WTC11 (cell line): ENCODE data around the gene DDR2. TPM values are rescaled to one million over a fixed set of nuclear protein-coding genes. Genes with fewer than 3 reads are reported as not detected.

Experiments
- ATAC-seq: fragments of 200-7000 bp; cut with Tn5 transposase; 2 replicates; pipeline ENCODE4 v1.10.0; 2021; ENCODE audit warnings: mild to moderate bottlenecking, moderate library complexity
- CTCF ChIA-PET: fragments of 300-600 bp; sonication (Branson Sonifier 250); formaldehyde crosslinking; loops from one replicate; lab custom pipeline; 2021; ENCODE audit warnings: antibody characterized with exemption; lab: Charles Lee
- POLR2A ChIA-PET: fragments of 350-600 bp; sonication (Branson Sonifier 250); formaldehyde crosslinking; loops from one replicate; lab custom pipeline; 2021; ENCODE audit warnings: antibody characterized with exemption; lab: Charles Lee
- DNase-seq: peaks from one replicate; pipeline ENCODE4 v3.0.0; 2021; ENCODE audit warnings: low spot score
- H3K27ac Mint-ChIP-seq: 2 replicates; pipeline ENCODE4 v1.8.0; 2021; ENCODE audit warnings: mixed read lengths
- H3K27me3 Mint-ChIP-seq: 2 replicates; pipeline ENCODE4 v1.8.0; 2021; ENCODE audit warnings: low read depth, mild to moderate bottlenecking, moderate library complexity, mixed read lengths
- H3K36me3 Mint-ChIP-seq: 2 replicates; pipeline ENCODE4 v1.8.0; 2021; ENCODE audit warnings: mixed read lengths
- H3K4me1 Mint-ChIP-seq: 2 replicates; pipeline ENCODE4 v1.8.0; 2022; ENCODE audit warnings: mixed read lengths
- H3K4me3 Mint-ChIP-seq: 2 replicates; pipeline ENCODE4 v1.8.0; 2021; ENCODE audit warnings: mild to moderate bottlenecking, moderate library complexity, mixed read lengths
- H3K9me3 Mint-ChIP-seq: 2 replicates; pipeline ENCODE4 v1.8.0; 2021; ENCODE audit warnings: mixed read lengths
- AR ChIP-seq: fragments of 250-450 bp; sonication (Bioruptor Pico); IDR thresholded peaks from 2 replicates; pipeline ENCODE4 v1.9.0; 2021; ENCODE audit warnings: mild to moderate bottlenecking
- CREM ChIP-seq: sonication (generic); formaldehyde crosslinking; IDR thresholded peaks from 2 replicates; pipeline ENCODE4 v1.8.1; 2022; ENCODE audit warnings: mild to moderate bottlenecking, missing genetic modification reagents, moderate library complexity
- CTCF ChIP-seq: fragments of 200-600 bp; IDR thresholded peaks from 2 replicates; pipeline ENCODE4 v1.8.0; 2022; ENCODE audit warnings: antibody characterized with exemption
- E2F1 ChIP-seq: sonication (generic); formaldehyde crosslinking; IDR thresholded peaks from 2 replicates; pipeline ENCODE4 v1.8.0; 2022; ENCODE audit warnings: mild to moderate bottlenecking, missing genetic modification reagents
- NFATC4 ChIP-seq: fragments of 250-450 bp; sonication (Bioruptor Pico); IDR thresholded peaks from 2 replicates; pipeline ENCODE4 v1.9.0; 2021; ENCODE audit warnings: mild to moderate bottlenecking
- NFYB ChIP-seq: sonication (generic); formaldehyde crosslinking; conservative IDR thresholded peaks from 2 replicates; pipeline ENCODE4 v1.8.0; 2022; ENCODE audit warnings: low read depth, missing genetic modification reagents
- NR3C1 ChIP-seq: sonication (generic); formaldehyde crosslinking; conservative IDR thresholded peaks from 2 replicates; pipeline ENCODE4 v1.8.1; 2023; ENCODE audit warnings: low read depth, mild to moderate bottlenecking, missing genetic modification reagents
- PRDM15 ChIP-seq: sonication (generic); formaldehyde crosslinking; IDR thresholded peaks from 2 replicates; pipeline ENCODE4 v1.8.0; 2022; ENCODE audit warnings: missing genetic modification reagents
- ZNF138 ChIP-seq: sonication (generic); formaldehyde crosslinking; conservative IDR thresholded peaks from 2 replicates; pipeline ENCODE4 v1.8.1; 2022; ENCODE audit warnings: mild to moderate bottlenecking, moderate library complexity, missing genetic modification reagents
- ZNF281 ChIP-seq: sonication (generic); formaldehyde crosslinking; IDR thresholded peaks from 2 replicates; pipeline ENCODE4 v1.8.0; 2023; ENCODE audit warnings: mild to moderate bottlenecking, missing genetic modification reagents
- ZNF425 ChIP-seq: fragments of 250-450 bp; sonication (Bioruptor Pico); conservative IDR thresholded peaks from 2 replicates; pipeline ENCODE4 v1.9.0; 2021; ENCODE audit warnings: mild to moderate bottlenecking
- ZNF512 ChIP-seq: sonication (generic); formaldehyde crosslinking; IDR thresholded peaks from 2 replicates; pipeline ENCODE4 v1.8.1; 2022; ENCODE audit warnings: missing genetic modification reagents, borderline replicate concordance
- ZNF671 ChIP-seq: fragments of 250-450 bp; sonication (Bioruptor Pico); IDR thresholded peaks from 2 replicates; pipeline ENCODE4 v1.8.0; 2021; ENCODE audit warnings: mild to moderate bottlenecking
- total RNA-seq: library from RNA; stranded (reverse); gene quantifications from 3 replicates; pipeline ENCODE4 v1.2.3, GENCODE V29; 2021

The DDR2 gene
- total RNA-seq, 1 experiment from 2014 or later: 0.85 TPM

GRCh38 chr1:162688521-162688920 is 56.3 kb downstream of the DDR2 start:
- peaks cover 23% of the 10 kb centered on the region for H3K4me1 Mint-ChIP-seq
- no peaks in the 10 kb centered on the region for H3K36me3 Mint-ChIP-seq
- no peak overlapping the region for H3K27ac Mint-ChIP-seq
- ATAC-seq: no peak
- POLR2A ChIA-PET: interaction anchor here (0.8 kb wide), 1 partner anchor 15 kb away, joined by 3 read pairs; no protein-coding TSS in a partner anchor
- CTCF ChIA-PET: interaction anchor here (1.2 kb wide), 1 partner anchor 632 kb away, joined by 3 read pairs; no protein-coding TSS in a partner anchor
- DNase-seq: no peak
- H3K27me3 Mint-ChIP-seq: no peaks in the 10 kb centered on the region
- TF ChIP-seq ZNF425 (CRISPR knock-in tag): no peak
- TF ChIP-seq, all 79 proteins: peak for 0
- Mint-ChIP-seq H3K4me3 (no peak overlapping the region), H3K9me3 (no peaks in the 10 kb centered on the region)

- no peak for ATAC-seq
- H3K4me1 Mint-ChIP-seq: peaks cover 23% of the 10 kb centered on the region
- TF ChIP-seq E2F1 (CRISPR knock-in tag) (no peak), NR3C1 (CRISPR knock-in tag) (no peak), CTCF (no peak), ZNF281 (CRISPR knock-in tag) (no peak), PRDM15 (CRISPR knock-in tag) (no peak), ZNF671 (CRISPR knock-in tag) (no peak), AR (CRISPR knock-in tag) (no peak), ZNF512 (CRISPR knock-in tag) (no peak), NFATC4 (CRISPR knock-in tag) (no peak), CREM (CRISPR knock-in tag) (no peak), NFYB (CRISPR knock-in tag) (no peak), ZNF138 (CRISPR knock-in tag) (no peak)
- TF ChIP-seq, all 79 proteins: peak for 0
- ChIA-PET CTCF (interaction anchor here (1.2 kb wide), 1 partner anchor 633 kb away, joined by 3 read pairs; no protein-coding TSS in a partner anchor), POLR2A (interaction anchor here (0.8 kb wide), 1 partner anchor 16 kb away, joined by 3 read pairs; no protein-coding TSS in a partner anchor)
- Mint-ChIP-seq H3K27me3 (no peaks in the 10 kb centered on the region), H3K27ac (no peak overlapping the region), H3K9me3 (no peaks in the 10 kb centered on the region), H3K36me3 (no peaks in the 10 kb centered on the region), H3K4me3 (no peak overlapping the region)
- no peak for DNase-seq
These were observed 56.7 kb downstream of the DDR2 start for GRCh38 chr1:162688931-162689330.
